ENCODE data around the gene NOD2. TPM values are rescaled to one million over a fixed set of nuclear protein-coding genes. Genes with fewer than 3 reads are reported as not detected.

Gene NOD2
- total RNA-seq, 1 experiment from 2014 or later = 0.70 TPM

- H3K27ac ChIP-seq = no peak overlapping the region
- H3K27me3 ChIP-seq (ENCODE audit: insufficient read depth, low read depth) = no peaks in the 10 kb centered on the region
- no peaks in the 10 kb centered on the region for H3K79me2 ChIP-seq (ENCODE audit: low read depth)
- POLR2A ChIA-PET (ENCODE audit: unreplicated experiment) = no interaction called here
- H3K9me3 ChIP-seq (ENCODE audit: insufficient read depth, low read depth) = no peaks in the 10 kb centered on the region
- no peak for DNase-seq
- no peaks in the 10 kb centered on the region for H4K20me1 ChIP-seq (ENCODE audit: insufficient read depth)
- no peak overlapping the region for H2AFZ ChIP-seq
- intact Hi-C loops (cut with micrococcal nuclease; ENCODE audit: unreplicated experiment) = loop anchor here (2.0 kb wide), 1 partner anchor 449 kb away; no protein-coding TSS in a partner anchor
- 0 out of 2 replicates have a peak, but pooled peaks cover 4% of the 10 kb centered on the region for H3F3A ChIP-seq (ENCODE audit: insufficient read depth, low read depth)
- no peaks in the 10 kb centered on the region for H3K9me2 ChIP-seq (ENCODE audit: insufficient read depth)
- CTCF ChIA-PET = interaction anchor here (1.3 kb wide), 1 partner anchor 83 kb away, joined by 4 read pairs; no protein-coding TSS in a partner anchor
- H3K36me3 ChIP-seq (ENCODE audit: low read depth) = no peaks in the 10 kb centered on the region
- TF ChIP-seq EZH2 (IDR thresholded peaks at IDR 0.05; ENCODE audit: low read depth) (no peak), CTCF (conservative IDR thresholded peaks at IDR 0.05) (no peak)
- H3K4me3 ChIP-seq = no peak overlapping the region
- no peak overlapping the region for H3K4me2 ChIP-seq
- BruUV-seq (replicated peaks) = no TSS peak
- peaks cover 14% of the 10 kb centered on the region for H3K4me1 ChIP-seq (replicated peaks; ENCODE audit: insufficient read depth)
Measured at GRCh38 chr16:50664270-50664669, 29.1 kb upstream of the NOD2 start.

- peak overlapping the region; percentile 80; the same call in 1 of the 2 replicates for H2AFZ ChIP-seq
- H3K79me2 ChIP-seq (ENCODE audit: low read depth) = no peaks in the 10 kb centered on the region
- H3K4me2 ChIP-seq = peak overlapping the region; percentile 70
- peak; percentile 51 to 79 for DNase-seq
- intact Hi-C loops (cut with micrococcal nuclease; ENCODE audit: unreplicated experiment) = loop anchor here (1.0 to 5.0 kb wide), 6 partner anchors 82 to 643 kb away; no protein-coding TSS in a partner anchor
- no peak overlapping the region for H3K27ac ChIP-seq
- BruUV-seq (replicated peaks) = no TSS peak
- peak overlapping the region; percentile 45; the same call in 1 of the 2 replicates for H3K4me3 ChIP-seq
- no peaks in the 10 kb centered on the region for H3K9me3 ChIP-seq (ENCODE audit: insufficient read depth, low read depth)
- H3K4me1 ChIP-seq (replicated peaks; ENCODE audit: insufficient read depth) = peaks cover 14% of the 10 kb centered on the region
- ChIA-PET POLR2A (ENCODE audit: unreplicated experiment) (interaction anchor here (0.7 kb wide), 1 partner anchor 37 kb away, joined by 3 read pairs; no protein-coding TSS in a partner anchor), CTCF (interaction anchor here (0.6 to 1.3 kb wide), 7 partner anchors 55 to 640 kb away, joined by 3 to 8 read pairs (median 4); partner anchors contain the start of gene CNEP1R1)
- H4K20me1 ChIP-seq (ENCODE audit: insufficient read depth) = no peaks in the 10 kb centered on the region
- H3K9me2 ChIP-seq (ENCODE audit: insufficient read depth) = no peaks in the 10 kb centered on the region
- H3K36me3 ChIP-seq (ENCODE audit: low read depth) = no peaks in the 10 kb centered on the region
- H3F3A ChIP-seq (ENCODE audit: insufficient read depth, low read depth) = 0 out of 2 replicates have a peak, but pooled peaks cover 4% of the 10 kb centered on the region
- TF ChIP-seq CTCF (conservative IDR thresholded peaks at IDR 0.05) (peak; percentile 93), EZH2 (IDR thresholded peaks at IDR 0.05; ENCODE audit: low read depth) (no peak)
- no peaks in the 10 kb centered on the region for H3K27me3 ChIP-seq (ENCODE audit: insufficient read depth, low read depth)
Measured at GRCh38 chr16:50665128-50665878, 28.1 kb upstream of the NOD2 start.

- ChIA-PET POLR2A (ENCODE audit: unreplicated experiment) (no interaction called here), CTCF (interaction anchor here (2.7 kb wide), 1 partner anchor 139 kb away, joined by 20 read pairs; no protein-coding TSS in a partner anchor)
- H3F3A ChIP-seq (ENCODE audit: insufficient read depth, low read depth) = 0 out of 2 replicates have a peak, but pooled peaks cover 4% of the 10 kb centered on the region
- no peaks in the 10 kb centered on the region for H3K9me2 ChIP-seq (ENCODE audit: insufficient read depth)
- no TSS peak for BruUV-seq (replicated peaks)
- TF ChIP-seq EZH2 (IDR thresholded peaks at IDR 0.05; ENCODE audit: low read depth) = no peak
- TF ChIP-seq CTCF (conservative IDR thresholded peaks at IDR 0.05) = no peak
- no peaks in the 10 kb centered on the region for H4K20me1 ChIP-seq (ENCODE audit: insufficient read depth)
- H3K4me2 ChIP-seq = no peak overlapping the region
- H3K9me3 ChIP-seq (ENCODE audit: insufficient read depth, low read depth) = peaks cover under 1% of the 10 kb centered on the region; the same call in 1 of the 2 replicates
- no peak overlapping the region for H2AFZ ChIP-seq
- H3K4me1 ChIP-seq (replicated peaks; ENCODE audit: insufficient read depth) = peaks cover 14% of the 10 kb centered on the region
- H3K4me3 ChIP-seq = no peak overlapping the region
- H3K27me3 ChIP-seq (ENCODE audit: insufficient read depth, low read depth) = no peaks in the 10 kb centered on the region
- intact Hi-C loops (cut with micrococcal nuclease; ENCODE audit: unreplicated experiment) = loop anchor here (5.0 kb wide), 2 partner anchors 340 to 645 kb away; no protein-coding TSS in a partner anchor
- H3K79me2 ChIP-seq (ENCODE audit: low read depth) = no peaks in the 10 kb centered on the region
- no peaks in the 10 kb centered on the region for H3K36me3 ChIP-seq (ENCODE audit: low read depth)
- no peak overlapping the region for H3K27ac ChIP-seq
- no peak for DNase-seq
Measured at GRCh38 chr16:50666658-50667496, 26.5 kb upstream of the NOD2 start.
